ENCODE measurements around the gene SYT12. TPM values are rescaled to one million over a fixed set of nuclear protein-coding genes. Genes with fewer than 3 reads are reported as not detected.

Gene SYT12
- total RNA-seq, 6 experiments from 2014 or later: not detected

DNA sequence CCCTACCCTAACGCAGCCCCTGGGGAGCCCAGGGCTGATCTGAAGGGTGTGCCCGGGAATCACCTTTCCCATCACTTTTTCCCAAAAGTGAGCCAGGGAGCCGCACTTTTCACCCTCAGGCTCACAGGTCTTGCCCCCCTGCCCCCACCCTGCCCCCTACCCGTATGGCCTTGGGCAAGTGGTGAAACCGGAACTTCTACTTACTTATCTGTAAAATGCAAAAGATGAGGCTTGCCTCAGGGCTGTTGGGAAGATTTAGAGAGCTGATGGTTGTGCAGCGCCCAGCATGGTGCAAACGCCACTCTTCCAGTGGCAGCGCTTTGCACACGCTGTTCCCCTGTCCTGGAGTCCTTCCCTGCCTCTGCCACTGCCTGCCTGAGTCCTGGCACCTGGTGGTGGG is 8.0 kb downstream of the SYT12 start:
- Mint-ChIP-seq H3K4me1 (ENCODE audit: low read depth) (peaks cover 37% of the 10 kb centered on the region), H3K27me3 (ENCODE audit: insufficient read depth) (peaks cover 12% of the 10 kb centered on the region), H3K27ac (no peak overlapping the region), H3K9me3 (no peaks in the 10 kb centered on the region), H3K36me3 (ENCODE audit: low read depth) (no peaks in the 10 kb centered on the region), H3K4me3 (no peak overlapping the region)
- no peak for DNase-seq
- TF ChIP-seq, protein P1, sequence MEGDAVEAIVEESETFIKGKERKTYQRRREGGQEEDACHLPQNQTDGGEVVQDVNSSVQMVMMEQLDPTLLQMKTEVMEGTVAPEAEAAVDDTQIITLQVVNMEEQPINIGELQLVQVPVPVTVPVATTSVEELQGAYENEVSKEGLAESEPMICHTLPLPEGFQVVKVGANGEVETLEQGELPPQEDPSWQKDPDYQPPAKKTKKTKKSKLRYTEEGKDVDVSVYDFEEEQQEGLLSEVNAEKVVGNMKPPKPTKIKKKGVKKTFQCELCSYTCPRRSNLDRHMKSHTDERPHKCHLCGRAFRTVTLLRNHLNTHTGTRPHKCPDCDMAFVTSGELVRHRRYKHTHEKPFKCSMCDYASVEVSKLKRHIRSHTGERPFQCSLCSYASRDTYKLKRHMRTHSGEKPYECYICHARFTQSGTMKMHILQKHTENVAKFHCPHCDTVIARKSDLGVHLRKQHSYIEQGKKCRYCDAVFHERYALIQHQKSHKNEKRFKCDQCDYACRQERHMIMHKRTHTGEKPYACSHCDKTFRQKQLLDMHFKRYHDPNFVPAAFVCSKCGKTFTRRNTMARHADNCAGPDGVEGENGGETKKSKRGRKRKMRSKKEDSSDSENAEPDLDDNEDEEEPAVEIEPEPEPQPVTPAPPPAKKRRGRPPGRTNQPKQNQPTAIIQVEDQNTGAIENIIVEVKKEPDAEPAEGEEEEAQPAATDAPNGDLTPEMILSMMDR (IDR thresholded peaks at IDR 0.05): no peak

DNA sequence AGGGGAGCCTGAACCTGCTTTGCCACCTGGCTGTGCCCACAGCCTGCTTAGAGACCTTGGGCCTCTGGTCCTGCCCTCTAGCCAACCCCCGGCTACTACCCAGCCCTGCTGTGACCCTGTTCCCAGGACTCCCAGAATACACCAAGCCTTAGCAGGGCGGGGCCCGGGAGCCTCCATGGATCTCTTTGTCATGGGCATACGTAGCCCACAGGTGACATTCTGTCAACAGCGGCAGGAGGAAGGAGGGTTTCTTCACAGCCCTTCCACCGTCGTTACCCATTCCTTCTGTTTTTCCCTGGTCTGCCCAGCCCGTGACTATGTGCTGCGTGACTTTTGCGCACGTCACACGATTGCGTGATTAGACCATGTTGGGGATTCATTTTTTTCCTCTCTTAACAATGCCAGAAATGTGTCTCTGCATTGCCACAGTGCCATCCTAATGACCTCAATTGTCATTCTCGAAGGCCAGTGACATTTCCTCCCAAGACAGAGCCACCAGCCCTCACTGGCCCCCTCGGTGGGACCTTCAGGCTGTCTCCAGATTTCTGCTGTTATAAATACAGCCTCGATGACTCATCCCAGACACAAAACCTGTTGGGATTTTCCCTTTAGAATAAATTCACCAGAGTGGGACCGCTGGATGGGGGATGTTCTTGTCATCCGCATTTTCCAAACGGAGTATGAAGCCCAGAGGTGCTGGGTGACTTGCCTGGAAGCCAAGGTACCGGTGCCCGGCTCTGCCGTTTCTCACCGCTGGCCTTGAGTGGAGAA is 9.0 kb downstream of the SYT12 start:
- TF ChIP-seq, protein P1 (IDR thresholded peaks at IDR 0.05): no peak
- H3K36me3 Mint-ChIP-seq (ENCODE audit: low read depth): no peaks in the 10 kb centered on the region
- no peak overlapping the region for H3K4me3 Mint-ChIP-seq
- no peak overlapping the region for H3K27ac Mint-ChIP-seq
- H3K27me3 Mint-ChIP-seq (ENCODE audit: insufficient read depth): peaks cover 15% of the 10 kb centered on the region
- DNase-seq: peak; percentile 39
- H3K9me3 Mint-ChIP-seq: no peaks in the 10 kb centered on the region
- H3K4me1 Mint-ChIP-seq (ENCODE audit: low read depth): peaks cover 37% of the 10 kb centered on the region

DNA sequence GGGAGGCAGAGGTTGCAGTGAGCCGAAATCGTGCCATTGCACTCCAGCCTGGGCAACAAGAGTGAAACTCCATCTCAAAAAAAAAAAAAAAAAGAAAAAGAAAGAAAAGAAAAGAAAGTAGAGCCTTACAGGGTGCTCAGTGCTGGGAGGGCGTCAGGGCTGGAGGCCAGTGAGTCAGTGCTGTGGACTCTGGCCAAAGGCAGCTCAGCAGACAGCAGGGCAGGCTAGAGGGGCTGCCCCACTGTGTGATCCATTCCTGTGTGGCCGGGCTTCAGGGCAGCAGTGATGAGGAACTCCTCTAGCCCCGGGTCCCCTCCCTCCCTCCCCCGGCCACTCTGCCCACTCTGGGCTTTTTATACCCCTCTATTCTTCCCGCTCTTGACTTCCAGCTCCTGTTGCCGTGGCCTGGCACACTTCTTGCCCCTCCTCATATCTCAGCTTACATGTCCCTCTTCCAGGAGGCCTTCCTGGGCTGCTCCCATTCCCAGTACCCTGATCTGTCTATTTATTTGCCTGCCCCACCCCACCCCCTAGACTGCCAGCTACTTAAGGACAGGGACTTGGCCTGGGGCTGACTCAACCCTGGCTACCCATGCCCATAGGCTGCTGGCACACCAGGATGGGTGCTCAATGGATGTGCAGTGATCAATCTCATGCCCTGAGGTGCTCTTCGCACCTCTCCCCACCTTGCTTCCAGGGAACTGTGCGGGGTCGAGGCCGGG is 10.1 kb downstream of the SYT12 start:
- H3K36me3 Mint-ChIP-seq (ENCODE audit: low read depth): no peaks in the 10 kb centered on the region
- H3K4me1 Mint-ChIP-seq (ENCODE audit: low read depth): peaks cover 37% of the 10 kb centered on the region
- DNase-seq: peak; percentile 85
- peak overlapping the region; percentile 87 for H3K27ac Mint-ChIP-seq
- peaks cover 15% of the 10 kb centered on the region for H3K27me3 Mint-ChIP-seq (ENCODE audit: insufficient read depth)
- peak overlapping the region; percentile 58 for H3K4me3 Mint-ChIP-seq
- no peaks in the 10 kb centered on the region for H3K9me3 Mint-ChIP-seq
- TF ChIP-seq, protein P1 (IDR thresholded peaks at IDR 0.05): no peak

DNA sequence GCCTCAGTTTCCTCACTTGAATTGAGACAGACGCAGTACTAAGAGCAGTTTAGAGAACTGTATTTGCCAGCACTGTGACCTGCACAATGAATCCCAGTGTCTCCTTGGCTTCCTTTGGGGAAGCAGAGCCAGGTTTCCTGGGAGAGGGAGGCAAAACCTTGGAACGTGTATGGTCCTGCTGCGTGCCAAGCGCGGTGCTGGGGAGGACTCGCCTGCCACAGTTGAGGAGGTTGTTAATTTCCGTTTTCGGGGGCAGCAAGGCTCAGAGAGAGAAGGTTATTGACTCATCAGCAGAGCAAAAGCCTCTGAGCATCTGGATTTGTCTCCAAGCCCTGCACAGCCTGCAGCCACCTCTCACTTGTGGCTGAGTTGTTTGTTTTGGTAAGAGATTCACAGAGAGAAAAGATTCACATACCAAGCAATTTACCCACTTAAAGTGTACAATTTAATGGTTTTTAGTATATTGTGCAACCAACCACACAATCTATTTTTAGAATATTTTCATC is 10.8 kb downstream of the SYT12 start:
- Mint-ChIP-seq H3K27ac (peak overlapping the region; percentile 87), H3K9me3 (no peaks in the 10 kb centered on the region), H3K4me3 (peak overlapping the region; percentile 58), H3K4me1 (ENCODE audit: low read depth) (peaks cover 37% of the 10 kb centered on the region), H3K36me3 (ENCODE audit: low read depth) (no peaks in the 10 kb centered on the region), H3K27me3 (ENCODE audit: insufficient read depth) (peaks cover 17% of the 10 kb centered on the region)
- peak; percentile 96 for DNase-seq
- TF ChIP-seq, protein P1 (IDR thresholded peaks at IDR 0.05): no peak

DNA sequence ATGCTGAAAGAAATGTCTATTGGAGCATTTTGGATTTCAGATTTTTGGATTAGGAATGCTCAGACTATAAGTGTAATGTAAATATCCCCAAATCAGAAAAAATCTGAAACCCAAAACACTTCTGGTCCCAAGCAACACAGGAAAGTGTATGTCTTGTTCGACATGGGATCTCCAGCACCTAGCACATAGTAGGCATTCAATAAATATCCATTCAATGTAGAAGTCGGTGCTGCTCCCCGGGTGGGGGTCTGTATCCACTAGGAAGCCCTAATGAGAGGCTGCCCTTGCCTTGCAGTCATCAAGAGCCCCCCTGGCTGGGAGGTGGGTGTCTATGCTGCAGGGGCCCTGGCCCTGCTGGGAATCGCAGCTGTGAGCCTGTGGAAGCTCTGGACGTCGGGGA is 11.4 kb downstream of the SYT12 start:
- DNase-seq: no peak
- no peak overlapping the region; the same call in 1 of the 2 replicates for H3K27ac Mint-ChIP-seq
- H3K27me3 Mint-ChIP-seq (ENCODE audit: insufficient read depth): peaks cover 17% of the 10 kb centered on the region
- no peaks in the 10 kb centered on the region for H3K9me3 Mint-ChIP-seq
- peaks cover 32% of the 10 kb centered on the region for H3K4me1 Mint-ChIP-seq (ENCODE audit: low read depth)
- H3K36me3 Mint-ChIP-seq (ENCODE audit: low read depth): no peaks in the 10 kb centered on the region
- peak overlapping the region; percentile 27 for H3K4me3 Mint-ChIP-seq
- TF ChIP-seq, protein P1 (IDR thresholded peaks at IDR 0.05): no peak
